ENCODE results near the gene CORO2B. TPM values are rescaled to one million over a fixed set of nuclear protein-coding genes. Genes with fewer than 3 reads are reported as not detected.
A peak's percentile ranks its signal among the peaks of the same experiment; 100 is the strongest.

The CORO2B gene
- total and polyA plus RNA-seq, 9 of the 15 experiments (the other 6 are each of a cell fraction or from before 2014, with no cell fraction given), result not detected

- no peak for TF ChIP-seq HMBOX1 (IDR thresholded peaks at IDR 0.05)
- no peak for TF ChIP-seq SRSF1 (IDR thresholded peaks at IDR 0.05; ENCODE audit: low read depth, low read length)
- no peak for TF ChIP-seq HNRNPH1 (optimal IDR thresholded peaks at IDR 0.05; ENCODE audit: low read depth, low read length)
- TF ChIP-seq ZNF282 (CRISPR knock-in tag; IDR thresholded peaks at IDR 0.05), result no peak
- no peak for TF ChIP-seq BRD9 (IDR thresholded peaks at IDR 0.05; ENCODE audit: low read depth, partially characterized antibody)
- TF ChIP-seq ATF3 (IDR thresholded peaks at IDR 0.05), result no peak
- TF ChIP-seq ATF3 (CRISPR knock-in tag; conservative IDR thresholded peaks at IDR 0.05), result no peak
- TF ChIP-seq ZNF134 (CRISPR knock-in tag; conservative IDR thresholded peaks at IDR 0.05), result no peak
- no peak for TF ChIP-seq HDAC6 (IDR thresholded peaks at IDR 0.05; ENCODE audit: low read depth, low read length)
- TF ChIP-seq ZBTB17 (CRISPR knock-in tag; IDR thresholded peaks at IDR 0.05), result no peak
- no peak for TF ChIP-seq ZNF239 (CRISPR knock-in tag; IDR thresholded peaks at IDR 0.05)
- 0 out of 2 replicates have a peak, but pooled peaks have one; percentile 19 for TF ChIP-seq FOSL1 (tag; conservative IDR thresholded peaks at IDR 0.05)
- no peak for TF ChIP-seq HNRNPK (IDR thresholded peaks at IDR 0.05; ENCODE audit: low read depth, low read length, poor library complexity, severe bottlenecking)
- TF ChIP-seq EP400 (IDR thresholded peaks at IDR 0.05), result no peak
- TF ChIP-seq SMARCB1 (IDR thresholded peaks at IDR 0.05; ENCODE audit: insufficient read length, low read depth), result no peak
These were observed 155.6 kb downstream of the CORO2B start (continued) for GRCh38 chr15:68734352-68734751.

Data from K562 (cell line).